Ishikawa (cell line): ENCODE data around the gene PTPRO.

Experiments used
- EP300 ChIP-seq: IDR thresholded peaks from 2 replicates; pipeline ENCODE4 v1.6.1; 2012; ENCODE audit warnings: borderline replicate concordance
- MAX ChIP-seq: IDR thresholded peaks from 2 replicates; pipeline ENCODE4 v1.6.1; 2012
- TF ChIP-seq, protein P1 (sequence below): IDR thresholded peaks from 2 replicates; pipeline ENCODE4 v1.6.1; 2012; ENCODE audit warnings: low read depth, mild to moderate bottlenecking

DNA sequence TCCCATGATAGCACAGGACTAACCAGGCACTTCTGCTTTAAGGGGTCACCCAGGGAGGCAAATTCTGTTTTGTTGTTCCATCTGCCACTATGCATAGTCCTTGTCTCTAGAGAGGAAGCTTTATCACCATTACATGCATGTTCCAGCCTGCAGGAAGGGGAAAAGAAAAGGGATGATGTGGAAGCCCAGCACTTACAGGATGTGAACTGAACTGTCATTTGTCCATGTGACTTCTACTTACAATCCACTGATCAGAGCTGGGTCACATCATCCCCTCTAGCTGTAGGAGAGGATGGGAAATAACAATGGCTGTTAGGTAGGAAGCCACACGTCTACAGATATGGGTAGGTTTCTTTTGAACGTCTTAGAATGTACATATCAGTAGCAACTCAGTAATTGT, 203.1 kb downstream of the PTPRO start:
- TF ChIP-seq, protein P1, sequence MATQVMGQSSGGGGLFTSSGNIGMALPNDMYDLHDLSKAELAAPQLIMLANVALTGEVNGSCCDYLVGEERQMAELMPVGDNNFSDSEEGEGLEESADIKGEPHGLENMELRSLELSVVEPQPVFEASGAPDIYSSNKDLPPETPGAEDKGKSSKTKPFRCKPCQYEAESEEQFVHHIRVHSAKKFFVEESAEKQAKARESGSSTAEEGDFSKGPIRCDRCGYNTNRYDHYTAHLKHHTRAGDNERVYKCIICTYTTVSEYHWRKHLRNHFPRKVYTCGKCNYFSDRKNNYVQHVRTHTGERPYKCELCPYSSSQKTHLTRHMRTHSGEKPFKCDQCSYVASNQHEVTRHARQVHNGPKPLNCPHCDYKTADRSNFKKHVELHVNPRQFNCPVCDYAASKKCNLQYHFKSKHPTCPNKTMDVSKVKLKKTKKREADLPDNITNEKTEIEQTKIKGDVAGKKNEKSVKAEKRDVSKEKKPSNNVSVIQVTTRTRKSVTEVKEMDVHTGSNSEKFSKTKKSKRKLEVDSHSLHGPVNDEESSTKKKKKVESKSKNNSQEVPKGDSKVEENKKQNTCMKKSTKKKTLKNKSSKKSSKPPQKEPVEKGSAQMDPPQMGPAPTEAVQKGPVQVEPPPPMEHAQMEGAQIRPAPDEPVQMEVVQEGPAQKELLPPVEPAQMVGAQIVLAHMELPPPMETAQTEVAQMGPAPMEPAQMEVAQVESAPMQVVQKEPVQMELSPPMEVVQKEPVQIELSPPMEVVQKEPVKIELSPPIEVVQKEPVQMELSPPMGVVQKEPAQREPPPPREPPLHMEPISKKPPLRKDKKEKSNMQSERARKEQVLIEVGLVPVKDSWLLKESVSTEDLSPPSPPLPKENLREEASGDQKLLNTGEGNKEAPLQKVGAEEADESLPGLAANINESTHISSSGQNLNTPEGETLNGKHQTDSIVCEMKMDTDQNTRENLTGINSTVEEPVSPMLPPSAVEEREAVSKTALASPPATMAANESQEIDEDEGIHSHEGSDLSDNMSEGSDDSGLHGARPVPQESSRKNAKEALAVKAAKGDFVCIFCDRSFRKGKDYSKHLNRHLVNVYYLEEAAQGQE, result no peak
- TF ChIP-seq MAX (no peak), EP300 (no peak)
